ENCODE measurements around the gene NAA15.

Gene NAA15

DNA sequence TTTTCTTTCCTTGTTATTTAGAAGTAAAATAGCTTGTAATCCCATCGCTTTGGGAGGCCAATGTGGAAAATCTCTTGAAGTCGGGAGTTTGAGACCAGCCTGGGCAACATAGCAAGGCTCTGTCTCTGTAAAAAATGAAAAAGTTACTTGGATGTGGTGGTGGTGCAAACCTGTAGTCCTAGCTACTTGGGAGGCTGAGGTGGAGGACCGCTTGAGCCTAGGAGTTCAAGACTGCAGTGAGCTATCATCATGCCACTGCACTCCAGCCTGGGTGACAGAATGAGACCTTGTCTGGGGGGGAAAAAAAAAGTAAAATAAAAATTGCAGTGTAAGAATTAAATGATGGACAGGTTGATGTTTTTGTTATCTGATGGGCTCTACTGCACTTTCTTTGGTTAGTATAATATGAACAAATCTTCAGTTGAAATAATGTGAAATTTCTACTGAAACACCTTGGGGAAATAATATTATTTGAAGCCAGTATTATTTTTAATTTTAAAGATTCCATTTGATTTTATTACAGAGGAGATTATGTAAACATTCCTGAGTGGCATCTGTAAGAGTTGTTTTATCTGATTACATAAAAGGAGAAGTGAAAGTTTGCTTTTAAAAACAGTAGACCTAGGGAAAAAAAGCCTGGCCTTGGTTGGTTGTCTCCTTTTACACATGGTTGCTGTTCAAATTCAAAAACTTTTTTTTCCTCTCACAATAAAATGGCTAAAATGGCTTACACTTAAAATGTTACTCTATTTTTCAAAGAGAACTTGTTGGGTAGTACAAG lies 11.4 kb downstream of the NAA15 start:
- TF ChIP-seq GATA3 (IDR thresholded peaks at IDR 0.05; ENCODE audit: low read depth, low read length), result no peak
- no peak for TF ChIP-seq GATA2 (IDR thresholded peaks at IDR 0.05; ENCODE audit: low read depth, low read length)

DNA sequence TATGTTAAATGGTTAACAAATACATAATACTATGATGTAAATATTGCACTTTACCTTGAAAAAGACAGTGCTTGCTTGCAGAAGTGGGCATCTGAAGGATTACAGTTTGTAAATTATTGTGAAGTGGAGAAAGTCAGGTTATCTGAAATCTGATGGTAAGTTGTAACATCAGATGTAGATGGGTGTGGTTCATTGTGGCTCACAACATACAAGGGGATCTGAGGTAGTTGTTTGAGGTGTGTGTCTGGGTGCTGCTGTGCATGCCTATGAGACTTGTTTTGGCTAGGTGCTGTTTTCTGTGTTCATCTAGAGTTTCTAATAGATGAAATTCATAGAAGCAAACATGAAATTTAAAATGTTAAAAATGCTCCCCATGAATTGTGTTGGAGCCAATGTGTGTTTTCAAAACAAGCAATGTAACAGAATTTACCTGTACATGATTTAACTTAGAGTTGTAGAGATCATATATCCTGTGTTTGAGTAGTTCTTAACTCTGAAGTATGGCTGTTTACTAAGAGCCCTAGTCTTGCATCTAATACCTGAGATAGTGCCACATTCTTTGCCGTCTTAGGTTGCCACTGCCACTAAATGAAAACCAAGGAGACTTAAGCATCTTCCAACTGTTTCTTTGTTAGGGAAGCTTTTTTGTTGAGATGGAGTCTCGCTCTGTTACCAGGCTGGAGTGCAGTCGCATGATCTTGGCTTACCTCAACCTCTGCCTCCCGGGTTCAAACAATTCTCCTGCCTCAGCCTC lies 12.9 kb downstream of the NAA15 start:
- TF ChIP-seq GATA2 (IDR thresholded peaks at IDR 0.05; ENCODE audit: low read depth, low read length) (no peak), GATA3 (IDR thresholded peaks at IDR 0.05; ENCODE audit: low read depth, low read length) (no peak)

DNA sequence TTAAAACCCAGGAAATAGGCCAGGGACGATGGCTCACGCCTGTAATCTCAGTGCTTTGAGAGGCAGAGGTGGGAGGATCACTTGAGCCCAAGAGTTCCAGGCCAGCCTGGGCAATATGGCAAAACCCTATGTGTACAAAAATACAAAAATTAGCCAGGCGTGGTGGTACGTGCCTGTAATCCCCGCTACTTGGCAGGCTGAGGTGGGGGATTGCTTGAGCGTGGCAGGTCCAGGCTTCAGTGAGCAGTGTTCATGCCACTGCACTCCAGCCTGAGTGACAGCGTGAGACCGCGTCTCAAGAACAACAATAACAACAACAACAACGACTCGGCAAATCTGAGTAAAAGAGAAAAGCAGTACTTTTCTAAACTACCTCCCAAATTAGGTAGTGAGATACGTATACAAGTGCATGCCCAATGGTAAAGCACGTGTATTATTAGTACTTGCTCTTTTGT lies 13.9 kb downstream of the NAA15 start:
- TF ChIP-seq GATA3 (IDR thresholded peaks at IDR 0.05; ENCODE audit: low read depth, low read length) (no peak), GATA2 (IDR thresholded peaks at IDR 0.05; ENCODE audit: low read depth, low read length) (no peak)

DNA sequence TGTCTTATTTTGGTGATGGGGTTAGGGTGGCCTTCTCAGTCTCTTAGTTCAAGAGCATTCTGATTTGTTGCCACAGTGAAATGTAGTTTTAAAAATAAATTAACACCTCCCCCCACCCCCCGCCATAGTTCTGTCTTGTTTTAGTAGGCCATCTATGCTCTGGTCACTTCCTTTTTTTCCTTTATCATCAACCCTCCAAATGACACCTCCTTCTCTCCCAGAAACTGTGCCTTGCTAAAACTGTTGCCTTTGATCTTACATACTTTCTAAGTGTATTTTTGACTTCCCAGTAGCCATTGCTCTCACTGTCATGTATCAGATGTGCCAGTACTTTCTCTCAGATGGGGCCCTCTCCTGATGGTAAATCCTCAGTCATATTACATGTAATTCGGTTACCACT lies 15.4 kb downstream of the NAA15 start:
- no peak for TF ChIP-seq GATA3 (IDR thresholded peaks at IDR 0.05; ENCODE audit: low read depth, low read length)
- no peak for TF ChIP-seq GATA2 (IDR thresholded peaks at IDR 0.05; ENCODE audit: low read depth, low read length)

DNA sequence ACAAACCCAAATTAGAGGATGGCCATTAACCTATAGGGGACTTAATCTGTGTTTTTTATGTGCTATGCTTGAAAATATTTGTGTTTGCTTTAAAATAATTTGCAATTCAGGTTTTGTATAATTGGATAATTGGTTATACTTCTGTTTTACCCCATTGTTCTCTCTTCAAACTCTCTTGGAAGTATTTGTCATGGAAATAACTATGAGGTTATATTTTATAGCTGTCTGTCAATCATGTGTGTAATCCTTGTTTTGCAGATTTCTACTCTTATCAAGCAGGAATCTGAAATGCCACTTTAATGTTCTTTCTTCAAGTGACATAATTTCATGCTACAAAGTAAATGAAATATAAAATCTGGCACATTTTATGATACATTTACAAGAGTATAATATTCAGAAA lies 16.3 kb downstream of the NAA15 start:
- no peak for TF ChIP-seq GATA2 (IDR thresholded peaks at IDR 0.05; ENCODE audit: low read depth, low read length)
- TF ChIP-seq GATA3 (IDR thresholded peaks at IDR 0.05; ENCODE audit: low read depth, low read length), result no peak

DNA sequence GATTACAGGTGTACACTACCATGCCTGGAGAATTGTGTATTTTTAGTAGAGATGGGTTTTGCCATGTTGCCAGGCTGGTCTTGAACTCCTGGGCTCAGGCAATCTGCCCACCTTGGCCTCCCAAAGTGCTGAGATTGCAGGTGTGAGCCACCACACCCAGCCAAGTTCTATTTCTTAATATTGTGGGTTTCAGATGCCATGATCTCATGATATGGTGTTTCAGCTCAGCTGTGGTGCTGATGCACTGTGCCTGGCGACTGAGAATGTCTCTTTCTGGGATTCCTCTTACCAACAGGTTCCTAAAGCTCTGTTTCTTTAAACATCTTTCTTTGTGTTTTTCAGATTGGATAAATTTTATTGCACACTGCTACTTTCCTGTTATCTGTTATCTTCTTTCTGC lies 18.3 kb downstream of the NAA15 start:
- TF ChIP-seq GATA2 (IDR thresholded peaks at IDR 0.05; ENCODE audit: low read depth, low read length) (no peak), GATA3 (IDR thresholded peaks at IDR 0.05; ENCODE audit: low read depth, low read length) (no peak)

DNA sequence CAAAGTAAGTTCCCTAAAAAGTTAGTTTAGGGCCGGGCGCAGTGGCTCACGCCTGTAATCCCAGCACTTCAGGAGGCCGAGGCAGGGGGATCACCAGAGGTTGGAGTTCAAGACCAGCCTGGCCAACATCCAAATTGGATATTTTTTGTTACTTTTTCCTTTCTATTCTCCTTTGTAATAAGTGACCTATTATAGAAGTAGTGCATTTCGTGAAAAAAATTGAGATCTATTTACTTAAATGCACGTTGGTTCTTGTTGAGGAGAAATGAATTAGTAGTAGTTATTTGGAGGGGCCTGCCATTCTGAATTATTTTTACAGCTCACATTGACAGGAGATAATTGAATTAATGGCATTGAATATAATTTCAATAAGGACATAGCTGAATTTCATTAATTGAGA lies 23.3 kb downstream of the NAA15 start:
- TF ChIP-seq GATA3 (IDR thresholded peaks at IDR 0.05; ENCODE audit: low read depth, low read length) (no peak), GATA2 (IDR thresholded peaks at IDR 0.05; ENCODE audit: low read depth, low read length) (no peak)

DNA sequence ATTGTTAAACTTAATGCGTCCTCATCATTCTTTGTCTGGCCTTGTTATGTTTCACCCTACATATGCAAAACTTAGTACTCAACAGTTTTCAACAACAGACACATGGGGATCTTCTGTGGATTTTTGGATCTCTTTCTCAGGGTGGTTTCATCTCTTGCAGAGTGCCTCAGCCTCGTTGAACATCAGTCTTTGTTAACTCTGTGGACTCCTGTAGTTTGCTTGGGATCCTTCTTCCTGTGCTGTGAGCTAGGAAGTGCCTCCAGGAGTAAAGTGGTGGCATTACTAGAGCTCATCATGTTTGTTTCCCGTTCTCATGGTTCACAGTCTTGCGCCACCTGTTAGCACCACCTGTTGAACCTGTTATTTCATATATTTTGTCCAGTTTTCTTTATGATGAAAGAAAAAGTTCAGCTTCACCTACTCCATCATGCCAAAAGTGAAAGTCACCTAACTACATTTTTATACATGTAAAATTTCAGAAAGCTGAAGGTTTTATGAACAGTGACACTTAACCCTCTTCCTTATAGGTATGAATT lies 28.4 kb downstream of the NAA15 start:
- TF ChIP-seq GATA2 (IDR thresholded peaks at IDR 0.05; ENCODE audit: low read depth, low read length) (no peak), GATA3 (IDR thresholded peaks at IDR 0.05; ENCODE audit: low read depth, low read length) (no peak)

DNA sequence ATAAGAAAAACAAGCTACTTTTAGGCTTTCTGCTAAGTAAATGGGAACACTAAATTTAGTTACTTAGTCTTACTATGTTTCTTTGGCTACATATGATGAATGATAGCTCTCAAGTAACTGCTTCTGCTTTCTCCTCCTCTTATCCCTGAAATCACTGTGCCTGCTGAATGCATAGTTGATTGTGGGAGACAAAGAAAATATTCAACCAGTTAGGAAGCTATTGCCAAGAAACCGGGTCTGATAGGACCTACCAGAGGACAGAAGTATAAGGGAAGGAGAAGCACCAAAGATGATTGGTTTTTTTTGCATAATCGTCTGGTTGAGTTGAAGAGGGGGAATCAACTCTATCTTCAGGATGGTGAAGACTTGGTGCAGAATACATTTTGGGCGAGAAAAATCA lies 29.0 kb downstream of the NAA15 start:
- TF ChIP-seq GATA2 (IDR thresholded peaks at IDR 0.05; ENCODE audit: low read depth, low read length) (no peak), GATA3 (IDR thresholded peaks at IDR 0.05; ENCODE audit: low read depth, low read length) (no peak)

DNA sequence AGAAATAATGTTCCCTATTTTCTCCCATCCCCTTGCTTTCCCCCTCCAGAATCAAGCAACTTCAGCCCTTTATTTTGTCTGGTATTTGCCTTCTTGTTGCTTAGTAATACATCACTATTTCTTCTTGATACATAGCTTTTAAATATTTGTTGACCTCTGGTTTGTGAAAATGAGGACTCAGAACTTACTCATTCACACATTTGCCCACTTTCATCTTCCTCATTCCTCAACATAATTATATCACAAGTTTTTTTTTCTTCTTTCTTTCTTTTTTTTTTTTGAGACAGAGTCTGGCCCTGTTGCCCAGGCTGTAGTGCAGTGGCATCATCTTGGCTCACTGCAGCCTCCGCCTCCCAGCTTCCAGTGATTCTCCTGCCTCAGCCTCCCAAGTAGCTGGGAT lies 29.9 kb downstream of the NAA15 start:
- no peak for TF ChIP-seq GATA2 (IDR thresholded peaks at IDR 0.05; ENCODE audit: low read depth, low read length)
- TF ChIP-seq GATA3 (IDR thresholded peaks at IDR 0.05; ENCODE audit: low read depth, low read length), result no peak

DNA sequence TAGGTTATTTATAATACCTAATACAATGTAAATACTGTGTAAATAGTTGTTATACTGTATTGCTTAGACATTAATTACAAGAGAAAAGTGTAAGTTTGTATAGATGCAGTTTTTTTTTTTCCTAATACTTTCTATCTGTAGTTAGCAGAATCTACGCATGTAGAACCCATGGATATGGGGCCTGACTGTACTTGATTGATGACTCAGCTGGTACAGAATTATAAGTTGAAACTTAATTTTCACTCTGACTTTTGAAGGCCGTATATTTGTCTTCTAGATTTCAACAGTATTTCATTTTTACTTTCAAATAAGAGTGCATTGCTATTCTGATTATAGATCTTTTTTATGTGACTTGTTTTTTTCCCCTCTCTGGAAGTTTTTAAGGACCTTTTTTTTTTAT lies 31.7 kb downstream of the NAA15 start:
- TF ChIP-seq GATA3 (IDR thresholded peaks at IDR 0.05; ENCODE audit: low read depth, low read length) (no peak), GATA2 (IDR thresholded peaks at IDR 0.05; ENCODE audit: low read depth, low read length) (no peak)

DNA sequence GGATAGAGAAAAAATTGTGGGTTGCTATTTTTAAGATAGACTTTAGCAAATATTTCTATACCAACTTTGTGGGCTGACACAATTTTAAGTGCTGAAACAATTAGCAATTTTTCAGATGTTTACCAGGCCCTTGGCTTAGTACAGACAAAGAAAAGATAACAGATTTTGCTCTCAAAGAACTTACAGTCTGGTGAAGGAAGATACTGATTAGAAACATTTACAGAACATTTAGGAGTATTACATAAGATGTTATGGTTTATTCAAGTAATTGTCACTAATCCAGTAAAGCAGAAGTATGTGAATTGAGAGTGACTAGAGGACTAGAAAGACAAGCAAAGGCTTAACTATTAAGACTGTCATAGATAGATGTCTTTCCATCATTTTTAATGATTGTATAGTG lies 36.3 kb downstream of the NAA15 start:
- TF ChIP-seq GATA2 (IDR thresholded peaks at IDR 0.05; ENCODE audit: low read depth, low read length), result no peak
- no peak for TF ChIP-seq GATA3 (IDR thresholded peaks at IDR 0.05; ENCODE audit: low read depth, low read length)

DNA sequence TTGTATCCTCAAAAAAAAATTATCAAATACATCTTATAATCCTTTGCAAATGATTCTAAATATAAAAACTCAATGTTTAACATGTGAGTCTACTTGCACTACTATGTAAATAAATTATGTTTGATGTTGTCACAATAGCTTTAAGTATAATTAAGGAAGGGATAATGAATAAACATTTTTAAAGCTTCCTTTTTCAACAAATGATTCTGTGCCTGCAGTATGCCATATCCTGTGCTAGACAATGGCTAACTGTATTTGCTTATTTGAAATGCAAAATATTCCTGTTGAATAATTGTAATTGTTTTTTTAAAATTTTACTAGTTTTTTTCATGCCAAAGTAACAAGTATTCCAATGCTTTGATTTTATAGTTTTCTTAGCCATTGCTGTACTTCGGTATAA lies 60.0 kb downstream of the NAA15 start:
- TF ChIP-seq GATA2 (IDR thresholded peaks at IDR 0.05; ENCODE audit: low read depth, low read length), result no peak
- TF ChIP-seq GATA3 (IDR thresholded peaks at IDR 0.05; ENCODE audit: low read depth, low read length), result no peak

DNA sequence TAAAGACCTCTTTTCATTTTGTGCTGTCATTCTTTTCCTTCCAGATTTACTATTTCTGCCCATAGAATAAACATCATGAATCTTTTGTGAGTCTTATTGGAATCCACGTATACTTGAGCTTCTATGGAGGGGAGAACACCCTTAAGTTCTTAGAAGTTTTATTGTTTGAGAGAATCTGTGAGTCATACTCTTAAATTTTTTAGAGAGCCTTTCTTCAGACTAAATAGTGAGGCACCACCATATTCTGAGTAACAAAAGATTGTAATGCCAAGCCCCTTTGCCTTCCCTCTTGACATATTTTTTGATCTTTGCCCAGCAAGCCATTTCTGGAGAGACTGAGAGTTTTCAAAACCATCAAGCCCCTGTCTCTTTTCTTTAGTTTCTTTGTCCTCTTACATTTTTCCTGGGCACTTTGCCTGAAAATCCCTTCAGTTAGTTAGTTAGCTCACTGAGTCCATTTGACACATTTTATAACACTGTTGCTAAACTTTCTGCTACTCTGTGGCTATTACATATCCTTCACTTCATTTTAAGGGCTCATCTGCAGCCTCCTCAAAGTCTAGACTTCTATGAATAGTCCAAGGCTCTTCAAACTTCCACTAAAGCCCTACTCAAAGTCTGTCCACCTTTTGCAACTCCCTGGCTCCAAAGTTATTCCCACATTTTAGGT lies 66.3 kb downstream of the NAA15 start:
- TF ChIP-seq GATA2 (IDR thresholded peaks at IDR 0.05; ENCODE audit: low read depth, low read length), result no peak

Measured in SH-SY5Y (cell line).